LNCaP clone FGC (cell line): Measurements from ENCODE around the gene ZBTB16.

Experiments used
- DNase-seq: peaks from one replicate; pipeline ENCODE4 v3.0.0-alpha.2; 2011; ENCODE audit warnings: low read depth
- H3K4me3 ChIP-seq: 2 replicates; pipeline ENCODE4 v1.5.1; 2011; ENCODE audit warnings: mild to moderate bottlenecking, low read depth, low read length, control low read depth
- CTCF ChIP-seq: IDR thresholded peaks from 2 replicates; pipeline ENCODE4 v1.5.1; 2012; ENCODE audit warnings: mild to moderate bottlenecking; ENCODE audit not compliant: control insufficient read depth, insufficient read depth; ENCODE audit errors: extremely low read depth

Gene ZBTB16

GRCh38 chr11:114254571-114255146 is 195.1 kb downstream of the ZBTB16 start:
- TF ChIP-seq CTCF: no peak
- no peak overlapping the region for H3K4me3 ChIP-seq
- no peak for DNase-seq

DNA sequence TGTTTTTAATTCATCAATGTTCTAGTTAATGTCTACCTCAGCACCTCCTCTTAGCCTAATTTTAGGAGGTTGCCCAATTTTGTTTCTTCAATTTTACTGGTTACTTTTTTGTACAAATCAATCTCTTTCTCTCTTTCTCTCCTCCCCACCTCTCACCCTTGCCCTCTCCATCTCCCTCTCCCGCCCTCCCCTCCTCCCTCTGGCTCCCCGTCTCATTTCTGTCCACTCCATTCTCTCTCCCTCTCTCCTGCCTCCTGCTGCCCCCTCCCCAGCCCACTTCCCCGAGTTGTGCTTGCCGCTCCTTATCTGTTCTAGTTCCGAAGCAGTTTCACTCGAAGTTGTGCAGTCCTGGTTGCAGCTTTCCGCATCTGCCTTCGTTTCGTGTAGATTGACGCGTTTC is 195.8 kb downstream of the ZBTB16 start:
- no peak overlapping the region for H3K4me3 ChIP-seq
- no peak for TF ChIP-seq CTCF
- no peak for DNase-seq

DNA sequence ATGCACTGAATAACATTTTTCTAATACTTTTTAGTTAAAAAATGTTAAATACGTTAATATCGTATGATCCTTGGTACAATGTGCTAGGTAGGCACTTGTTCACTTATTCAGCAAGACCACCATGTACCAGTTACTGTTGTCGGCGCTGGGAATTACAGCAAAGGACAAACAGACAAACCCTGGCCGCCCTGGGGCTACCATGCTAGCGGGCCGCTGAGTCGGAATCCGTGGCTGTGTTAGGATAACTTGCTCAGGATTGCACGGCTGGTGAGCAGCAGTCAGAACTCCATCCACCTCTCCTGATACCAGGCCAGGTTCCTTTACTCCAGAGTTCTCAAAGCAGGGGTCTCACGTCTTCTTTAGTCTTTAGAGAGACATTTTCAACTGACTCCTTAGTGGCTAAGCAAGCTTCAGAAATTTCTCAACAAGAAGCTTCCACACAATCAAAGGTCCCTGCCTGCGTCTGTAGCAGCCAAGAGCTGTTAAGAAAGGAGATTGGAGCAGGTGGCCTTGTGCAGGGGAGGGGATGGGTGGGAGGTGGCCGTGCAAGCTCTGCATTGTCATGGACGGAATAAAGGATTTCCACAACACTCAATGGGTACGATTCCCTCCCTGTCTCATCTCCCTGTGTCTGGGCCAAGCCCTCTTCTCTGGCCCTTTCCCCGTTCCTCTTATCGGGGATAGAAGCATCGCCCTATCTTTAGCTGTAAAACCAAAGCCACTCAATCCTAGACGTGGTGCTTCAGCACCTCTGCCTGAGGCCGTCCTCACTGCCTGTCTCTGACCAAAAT is 196.9 kb downstream of the ZBTB16 start:
- TF ChIP-seq CTCF: no peak
- DNase-seq: no peak
- no peak overlapping the region for H3K4me3 ChIP-seq

- no peak overlapping the region for H3K4me3 ChIP-seq
- no peak for DNase-seq
- no peak for TF ChIP-seq CTCF
Observed at GRCh38 chr11:114256967-114257286, 197.4 kb downstream of the ZBTB16 start.

DNA sequence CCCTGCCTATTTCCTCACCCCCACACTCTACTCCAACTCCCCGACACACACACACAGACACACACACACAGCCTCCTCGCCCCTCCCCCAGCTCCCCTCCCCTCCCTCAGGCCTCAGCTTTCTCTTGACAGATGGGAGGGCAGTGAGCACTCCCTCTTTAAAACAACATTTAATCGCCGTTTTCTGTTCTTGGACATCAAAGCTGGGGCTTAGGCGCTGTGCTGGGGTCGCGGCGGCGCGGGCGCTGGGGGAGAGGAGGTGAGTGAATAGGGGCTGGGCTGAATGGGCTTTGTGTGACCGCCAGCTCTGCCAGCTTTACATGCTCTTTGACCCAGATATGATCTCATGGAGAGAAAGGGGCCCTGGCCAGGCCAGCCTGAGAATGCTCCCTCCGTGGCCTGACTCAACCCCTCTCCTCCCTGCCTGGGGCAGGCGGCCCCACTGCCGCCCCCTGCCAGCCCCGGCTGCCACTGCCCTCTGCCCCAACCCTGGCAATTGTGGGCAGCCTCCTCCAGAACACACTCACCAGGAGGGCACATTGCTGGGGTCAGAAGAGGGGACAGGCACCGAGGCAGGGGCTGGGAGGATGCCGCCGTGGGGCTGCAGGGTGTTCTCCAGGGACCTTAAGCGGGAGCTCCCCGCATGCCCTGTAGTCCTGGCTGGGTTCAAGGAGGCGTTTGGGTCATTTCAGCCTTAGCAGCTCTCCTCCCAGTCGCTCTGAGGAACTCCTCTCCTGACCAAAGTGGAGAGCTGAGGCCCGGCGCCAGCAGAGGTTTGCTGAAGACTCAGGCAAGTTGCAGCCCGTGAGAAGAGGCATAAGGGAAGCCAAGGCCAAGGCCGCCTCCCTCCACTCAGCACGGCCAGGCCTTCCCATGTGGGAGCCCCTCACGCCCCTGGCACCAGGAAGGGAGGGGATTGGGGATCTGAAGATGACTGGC is 198.4 kb downstream of the ZBTB16 start:
- H3K4me3 ChIP-seq: no peak overlapping the region
- no peak for DNase-seq
- 0 out of 2 replicates have a peak, but pooled peaks have one; percentile 19 for TF ChIP-seq CTCF

GRCh38 chr11:114258696-114259095 is 199.2 kb downstream of the ZBTB16 start:
- no peak overlapping the region for H3K4me3 ChIP-seq
- no peak for TF ChIP-seq CTCF
- DNase-seq: no peak
